H1 (cell line): ENCODE results near the gene NOSIP. TPM values are rescaled to one million over a fixed set of nuclear protein-coding genes. Genes with fewer than 3 reads are reported as not detected.

Source experiments
- CTCF ChIA-PET: fragments of 300-600 bp; sonication (Branson Sonifier 250); formaldehyde crosslinking; loops from one replicate; lab custom pipeline; 2021; ENCODE audit not compliant: partially characterized antibody; lab: Charles Lee
- POLR2A ChIA-PET: fragments of 300-600 bp; sonication (Branson Sonifier 250); formaldehyde crosslinking; loops from one replicate; lab custom pipeline; 2021; ENCODE audit warnings: inconsistent platforms; ENCODE audit not compliant: partially characterized antibody; lab: Charles Lee
- DNase-seq, 2 experiments: peaks; one replicate each; pipeline versions ENCODE4 v3.0.0 to v3.0.0-alpha.2; 2010 to 2022; ENCODE audit warnings: low spot score in 2 of 2, low read depth in 1 of 2, mixed read lengths in 1 of 2
- FAIRE-seq: peaks from 2 replicates; lab custom pipeline; 2011; peaks lifted over from hg19 to GRCh38; lab: Jason Lieb, UNC
- H2AFZ ChIP-seq: 2 replicates; pipeline ENCODE4 v1.8.1; 2012; ENCODE audit warnings: low read length, inconsistent platforms
- H2AK5ac ChIP-seq: 2 replicates; pipeline ENCODE4 v1.6.1; 2013; ENCODE audit warnings: low read depth, low read length
- H2BK120ac ChIP-seq: replicated peaks from 2 replicates; pipeline ENCODE3; 2013; ENCODE audit warnings: low read depth, low read length, inconsistent platforms
- H2BK12ac ChIP-seq: 2 replicates; pipeline ENCODE4 v1.6.1; 2013; ENCODE audit warnings: low read depth, low read length
- H2BK15ac ChIP-seq: 2 replicates; pipeline ENCODE4 v1.6.1; 2013; ENCODE audit warnings: low read length
- H2BK20ac ChIP-seq: 2 replicates; pipeline ENCODE4 v1.6.1; 2013; ENCODE audit warnings: low read length
- H2BK5ac ChIP-seq: 2 replicates; pipeline ENCODE4 v1.6.1; 2013; ENCODE audit warnings: low read depth, low read length
- H3K14ac ChIP-seq: 2 replicates; pipeline ENCODE4 v1.6.1; 2013; ENCODE audit warnings: inconsistent platforms; ENCODE audit not compliant: insufficient read length
- H3K18ac ChIP-seq: 2 replicates; pipeline ENCODE4 v1.6.1; 2013; ENCODE audit warnings: low read length; ENCODE audit errors: extremely low read depth
- H3K23ac ChIP-seq: 2 replicates; pipeline ENCODE4 v1.6.1; 2013; ENCODE audit warnings: inconsistent platforms; ENCODE audit not compliant: insufficient read length
- H3K23me2 ChIP-seq: 2 replicates; pipeline ENCODE4 v1.6.1; 2013; ENCODE audit warnings: low read depth, low read length
- H3K27ac ChIP-seq: 2 replicates; pipeline ENCODE4 v1.6.1; 2011; ENCODE audit warnings: low read depth, low read length, inconsistent platforms
- H3K27me3 ChIP-seq, 4 experiments: replicated peaks in 1 of 4; 1 replicate in 1 of 4; 2 replicates in 3 of 4; pipeline versions ENCODE4 v1.6.1 to v1.8.1; 2011 to 2013; ENCODE audit warnings: low read length in 3 of 4, mild to moderate bottlenecking in 3 of 4, inconsistent platforms in 2 of 4, mixed read lengths in 2 of 4, moderate library complexity in 1 of 4; ENCODE audit not compliant: control insufficient read depth in 3 of 4, insufficient read depth in 3 of 4; ENCODE audit errors: extremely low read depth in 1 of 4
- H3K36me3 ChIP-seq, 4 experiments: 2 replicates each; pipeline versions ENCODE4 v1.6.1 to v1.8.1; 2011 to 2013; ENCODE audit warnings: mild to moderate bottlenecking in 4 of 4, low read length in 3 of 4, moderate library complexity in 2 of 4, control low read depth in 1 of 4, inconsistent platforms in 1 of 4; ENCODE audit not compliant: insufficient read depth in 4 of 4, control insufficient read depth in 2 of 4
- H3K4ac ChIP-seq: replicated peaks from 2 replicates; pipeline ENCODE3; 2013; ENCODE audit warnings: low read length, low read depth, mixed read lengths, inconsistent platforms; ENCODE audit not compliant: insufficient read length
- H3K4me1 ChIP-seq, 4 experiments: replicated peaks in 1 of 4; 1 replicate in 1 of 4; 2 replicates in 3 of 4; pipeline versions ENCODE4 v1.6.1 to v1.8.1; 2011 to 2013; ENCODE audit warnings: low read length in 3 of 4, inconsistent platforms in 2 of 4, mixed read lengths in 1 of 4; ENCODE audit not compliant: insufficient read depth in 4 of 4, control insufficient read depth in 3 of 4
- H3K4me2 ChIP-seq, 2 experiments: 2 replicates each; pipeline versions ENCODE4 v1.6.1 to v1.8.1; 2011 to 2013; ENCODE audit warnings: low read depth in 2 of 2, low read length in 2 of 2, control low read depth in 1 of 2, inconsistent platforms in 1 of 2, mild to moderate bottlenecking in 1 of 2; ENCODE audit not compliant: insufficient read depth in 1 of 2
- H3K4me3 ChIP-seq, 4 experiments: fragments of 200-600, 300-600 bp in 1 of 4; sonication (generic), shearing (Covaris generic), sonication (Bioruptor Twin) in 1 of 4; 2 replicates each; pipeline versions ENCODE4 v1.5.1 to v1.8.1; 2011 to 2016; ENCODE audit warnings: low read length in 4 of 4, low read depth in 3 of 4, control low read depth in 2 of 4, inconsistent platforms in 2 of 4, mild to moderate bottlenecking in 2 of 4, mixed read lengths in 1 of 4, moderate library complexity in 1 of 4; ENCODE audit not compliant: insufficient read depth in 2 of 4; ENCODE audit errors: extremely low read depth in 1 of 4
- H3K56ac ChIP-seq: replicated peaks from 2 replicates; pipeline ENCODE3; 2013; ENCODE audit warnings: low read depth, mild to moderate bottlenecking, mixed read lengths, low read length, inconsistent platforms; ENCODE audit not compliant: insufficient read length
- H3K79me1 ChIP-seq: 2 replicates; pipeline ENCODE4 v1.6.1; 2013; ENCODE audit warnings: low read depth, low read length, control low read depth
- H3K79me2 ChIP-seq, 2 experiments: 2 replicates each; pipeline versions ENCODE4 v1.6.1 to v1.8.1; 2012 to 2013; ENCODE audit warnings: low read length in 2 of 2, mild to moderate bottlenecking in 2 of 2, inconsistent platforms in 1 of 2; ENCODE audit not compliant: insufficient read depth in 2 of 2, control insufficient read depth in 1 of 2
- H3K9ac ChIP-seq, 4 experiments: replicated peaks in 1 of 4; 1 replicate in 1 of 4; 2 replicates in 3 of 4; pipeline versions ENCODE4 v1.6.1 to v1.8.1; 2011 to 2013; ENCODE audit warnings: low read depth in 3 of 4, low read length in 3 of 4, control low read depth in 2 of 4, mild to moderate bottlenecking in 2 of 4, moderate library complexity in 2 of 4, inconsistent platforms in 1 of 4; ENCODE audit errors: extremely low read depth in 1 of 4
- H3K9me3 ChIP-seq, 2 experiments: 2 replicates each; pipeline versions ENCODE4 v1.6.1 to v1.8.1; 2012 to 2013; ENCODE audit warnings: mild to moderate bottlenecking in 2 of 2, moderate library complexity in 2 of 2, control low read depth in 1 of 2, inconsistent platforms in 1 of 2, low read depth in 1 of 2, low read length in 1 of 2, mixed read lengths in 1 of 2; ENCODE audit not compliant: insufficient read depth in 2 of 2
- H4K20me1 ChIP-seq, 2 experiments: replicated peaks in 1 of 2; 2 replicates each; pipeline versions ENCODE3 to v1.8.1; 2011 to 2013; ENCODE audit warnings: inconsistent platforms in 2 of 2, low read length in 2 of 2, mild to moderate bottlenecking in 1 of 2; ENCODE audit not compliant: insufficient read depth in 2 of 2, control insufficient read depth in 1 of 2
- H4K5ac ChIP-seq: 2 replicates; pipeline ENCODE4 v1.6.1; 2013; ENCODE audit warnings: low read length, low read depth, mixed read lengths, inconsistent platforms; ENCODE audit not compliant: insufficient read length
- H4K8ac ChIP-seq: 2 replicates; pipeline ENCODE4 v1.8.0; 2013; ENCODE audit warnings: mild to moderate bottlenecking, moderate library complexity, low read length, inconsistent platforms; ENCODE audit not compliant: insufficient read depth; ENCODE audit errors: extremely low read depth
- H4K91ac ChIP-seq: replicated peaks from 2 replicates; pipeline ENCODE3; 2013; ENCODE audit warnings: low read length, mixed read lengths, inconsistent platforms; ENCODE audit not compliant: insufficient read length
- BRCA1 ChIP-seq: IDR thresholded peaks from 2 replicates; pipeline ENCODE4 v1.6.1; 2012; ENCODE audit warnings: low read depth, low read length, improper control_type of control experiment
- CHD1 ChIP-seq: IDR thresholded peaks from 2 replicates; pipeline ENCODE4 v1.6.1; 2012; ENCODE audit warnings: low read depth, low read length, improper control_type of control experiment
- CTBP2 ChIP-seq: IDR thresholded peaks from 2 replicates; pipeline ENCODE4 v1.7.0; 2011; ENCODE audit warnings: borderline replicate concordance, mild to moderate bottlenecking, moderate library complexity, mixed read lengths, low read length; ENCODE audit not compliant: insufficient read depth, insufficient read length
- EGR1 ChIP-seq: IDR thresholded peaks from 2 replicates; pipeline ENCODE4 v1.6.1; 2011; ENCODE audit warnings: low read depth, low read length, borderline replicate concordance
- JUN ChIP-seq: IDR thresholded peaks from 2 replicates; pipeline ENCODE4 v1.6.1; 2011; ENCODE audit warnings: low read depth, mild to moderate bottlenecking, improper control_type of control experiment, low read length
- KDM4A ChIP-seq: IDR thresholded peaks from one replicate; pipeline ENCODE4 v1.7.1; 2012; ENCODE audit warnings: low read depth, mild to moderate bottlenecking, moderate library complexity, low read length, inconsistent platforms; ENCODE audit not compliant: severe bottlenecking
- KDM5A ChIP-seq: fragments of 200-600 bp; IDR thresholded peaks from 2 replicates; pipeline ENCODE4 v1.7.1; 2012; ENCODE audit warnings: mild to moderate bottlenecking, low read length, inconsistent platforms, mixed read lengths
- MAX ChIP-seq: IDR thresholded peaks from 2 replicates; pipeline ENCODE4 v1.6.1; 2012; ENCODE audit warnings: inconsistent platforms
- TAF1 ChIP-seq: IDR thresholded peaks from 2 replicates; pipeline ENCODE4 v1.6.1; 2011; ENCODE audit warnings: mild to moderate bottlenecking, low read depth, low read length
- WGBS, 2 experiments: shearing (Covaris generic) in 1 of 2; methylation state at CpG; one replicate each; pipeline versions ENCODE4 v1.1.6 to v1.1.7; 2013 to 2015; ENCODE audit warnings: low lambda C conversion rate in 2 of 2, mixed read lengths in 2 of 2, inconsistent platforms in 1 of 2, low coverage in 1 of 2, missing lambda C conversion rate in 1 of 2; ENCODE audit not compliant: insufficient replicate concordance in 2 of 2, insufficient coverage in 1 of 2, insufficient read length in 1 of 2; ENCODE audit errors: extremely low coverage in 1 of 2, missing lambda C conversion rate in 1 of 2; 5-methylcytosine and 5-hydroxymethylcytosine counted together
- polyA plus RNA-seq, 7 experiments: library from polyadenylated mRNA; depleted of rRNA in 3 of 7; stranded (reverse) in 5 of 7; unstranded in 2 of 7; fragments of >200 nt in 5 of 7; fragments of 200-250 nt in 2 of 7; gene quantifications; 1 replicate in 5 of 7; 2 replicates in 1 of 7; 4 replicates in 1 of 7; pipeline versions ENCODE4 v1.2.1 to v1.2.3, GENCODE V29; 2011 to 2013; ENCODE audit warnings: missing spikeins in 2 of 7, mixed read lengths in 2 of 7
- total RNA-seq: library from RNA; stranded (reverse); fragmentation: NEBNext Ultra II Directional; extraction: Animal tissue kit (Norgen Biotek cat#: 25700); gene quantifications from 2 replicates; pipeline ENCODE4 v1.2.1, GENCODE V29; 2021

Gene NOSIP
- total and polyA plus RNA-seq, 2 of the 8 experiments (the other 6 are each of a cell fraction or from before 2014, with no cell fraction given) = 85.1 to 192 TPM

DNA sequence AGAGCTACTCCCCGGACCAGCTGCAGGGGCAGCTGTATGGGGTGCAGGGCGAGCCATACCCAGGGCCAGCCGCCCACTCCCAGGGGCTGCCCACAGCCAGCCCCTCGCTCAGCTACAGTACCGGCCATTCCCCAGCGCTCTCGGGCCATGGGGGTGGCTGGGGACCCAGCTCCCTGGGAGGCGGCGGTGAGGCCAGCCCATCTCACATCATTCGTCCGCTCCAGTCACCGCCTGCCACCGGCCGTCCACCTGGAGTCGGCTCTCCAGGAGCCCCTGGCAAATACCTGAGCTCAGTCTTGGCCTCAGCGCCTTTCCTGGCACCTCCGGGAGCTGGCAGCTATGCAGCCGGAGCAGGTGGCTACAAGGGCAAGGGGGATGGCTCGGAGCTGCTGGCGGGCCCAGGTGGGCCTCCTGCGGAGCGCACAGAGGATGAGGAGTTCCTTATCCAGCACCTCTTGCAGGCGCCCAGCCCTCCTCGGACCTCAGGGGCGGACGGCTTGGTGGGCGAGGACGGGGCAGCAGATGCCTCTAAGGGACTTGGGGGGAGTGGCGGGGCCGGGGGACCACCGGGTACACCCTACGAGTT, 15.6 kb upstream of the NOSIP start:
- CTCF ChIA-PET = interaction anchor here (1.1 to 1.8 kb wide), 3 partner anchors 18 to 94 kb away, joined by 3 to 4 read pairs (median 3); partner anchors contain the start of gene ADM5
- H2BK12ac ChIP-seq = no peak overlapping the region
- H3K23me2 ChIP-seq = peaks cover 11% of the 10 kb centered on the region
- H3K14ac ChIP-seq = no peak overlapping the region
- peaks cover 6 to 11% of the 10 kb centered on the region in 2 experiments for H4K20me1 ChIP-seq
- H3K4me3 ChIP-seq = no peak overlapping the region
- H3K4me2 ChIP-seq = no peak overlapping the region
- H3K18ac ChIP-seq = no peak overlapping the region
- WGBS, 2 experiments = 96% methylated on average over 17 of the region's 32 CpGs; no CpG with 5 or more reads in 1 of the 2 experiments
- FAIRE-seq (no peak), DNase-seq (no peak)
- H2BK15ac ChIP-seq = no peak overlapping the region
- no peak overlapping the region for H4K91ac ChIP-seq
- H3K23ac ChIP-seq = no peak overlapping the region
- H4K5ac ChIP-seq = no peak overlapping the region
- H3K9ac ChIP-seq = no peak overlapping the region
- H3K4ac ChIP-seq = no peak overlapping the region
- H3K56ac ChIP-seq = no peak overlapping the region
- H2BK5ac ChIP-seq = no peak overlapping the region
- peaks cover 18 to 65% (median 46%) of the 10 kb centered on the region in 4 experiments for H3K36me3 ChIP-seq
- H3K27ac ChIP-seq = no peak overlapping the region
- H2BK20ac ChIP-seq = no peak overlapping the region
- H3K9me3 ChIP-seq = no peaks in the 10 kb centered on the region
- no peak overlapping the region for H2BK120ac ChIP-seq
- peaks cover 4 to 52% of the 10 kb centered on the region in 2 experiments; a peak in 3 of 4 replicates for H3K79me2 ChIP-seq
- no peak overlapping the region for H2AFZ ChIP-seq
- no peak for TF ChIP-seq CTBP2
- no peak for TF ChIP-seq EGR1
- no peak for TF ChIP-seq JUN
- TF ChIP-seq BRCA1 = no peak
- TF ChIP-seq KDM4A = no peak
- TF ChIP-seq MAX = no peak
- TF ChIP-seq KDM5A = no peak
- no peak for TF ChIP-seq CHD1
- TF ChIP-seq TAF1 = no peak
- TF ChIP-seq, all 59 proteins: peak for 0
- Histone ChIP-seq H3K27me3 (no peaks in the 10 kb centered on the region), H2AK5ac (no peak overlapping the region), H3K79me1 (peaks cover 8% of the 10 kb centered on the region), H3K4me1 (peaks cover 0 to 5% (median 4%) of the 10 kb centered on the region in 4 experiments; a peak in 4 of 7 replicates), H4K8ac (peak overlapping the region; percentile 3; the same call in 1 of the 2 replicates)
- POLR2A ChIA-PET = interaction anchor here (0.6 to 37.8 kb wide), 7 partner anchors 13 to 113 kb away, joined by 3 to 840 read pairs (median 4); partner anchors contain the start of genes BCL2L12, IRF3, NOSIP and RRAS
